Stomach (tissue), 4 donors: ENCODE measurements around the gene SENP2.

Experiments used
- CTCF ChIP-seq, 7 experiments: fragments of 450-650 bp in 4 of 7; fragments of 200-600 bp in 3 of 7; sonication (generic) in 3 of 7; IDR thresholded peaks; one replicate each; pipeline ENCODE4 v1.5.1; 2016 to 2019; ENCODE audit warnings: antibody characterized with exemption in 7 of 7, control low read depth in 2 of 7, mild to moderate bottlenecking in 1 of 7
- EP300 ChIP-seq: sonication (generic); formaldehyde crosslinking; IDR thresholded peaks from one replicate; pipeline ENCODE4 v1.6.1; 2017; ENCODE audit warnings: antibody characterized with exemption
- POLR2A ChIP-seq, 4 donors: fragments of 450-650 bp; IDR thresholded peaks; one replicate each; pipeline ENCODE4 v1.6.1; 2016; ENCODE audit warnings: antibody characterized with exemption in 4 of 4, control low read depth in 2 of 4, mild to moderate bottlenecking in 1 of 4, moderate library complexity in 1 of 4
- POLR2AphosphoS5 ChIP-seq, 3 donors: sonication (generic); formaldehyde crosslinking; IDR thresholded peaks; one replicate each; pipeline ENCODE4 v1.6.1; 2016; ENCODE audit warnings: antibody characterized with exemption in 3 of 3

DNA sequence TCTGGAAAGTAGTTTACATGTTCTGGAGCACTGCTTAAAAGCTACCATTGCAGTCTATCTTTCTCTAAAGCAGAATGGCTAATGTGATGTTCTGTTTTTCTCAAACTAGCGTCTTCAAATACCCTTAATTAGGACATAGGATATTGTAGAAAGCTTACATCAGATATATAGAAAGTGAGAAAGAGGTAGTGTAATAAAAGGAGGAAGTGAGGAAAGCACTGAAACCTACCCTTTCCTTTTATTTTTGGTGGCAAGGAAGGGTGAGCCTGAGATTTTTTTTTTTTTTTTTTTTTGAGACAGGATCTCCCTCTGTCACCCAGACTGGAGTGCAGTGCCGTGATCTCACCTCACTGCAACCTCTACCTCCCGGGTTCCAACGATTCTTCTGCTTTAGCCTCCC is 9.4 kb downstream of the SENP2 start:
- TF ChIP-seq CTCF (IDR thresholded peaks at IDR 0.05) (no peak), POLR2A (IDR thresholded peaks at IDR 0.05) (no peak), POLR2AphosphoS5 (IDR thresholded peaks at IDR 0.05) (no peak), EP300 (no peak)
